K562 (cell line): Measurements from ENCODE around the gene BTBD10. TPM values are rescaled to one million over a fixed set of nuclear protein-coding genes. Genes with fewer than 3 reads are reported as not detected.

Source experiments
- AFF1 ChIP-seq, 2 experiments: fragments of 450-650 bp; IDR thresholded peaks; 2 replicates each; pipeline ENCODE4 v1.6.1; 2018; ENCODE audit warnings: mild to moderate bottlenecking in 2 of 2, low read depth in 1 of 2; ENCODE audit not compliant: partially characterized antibody in 2 of 2
- ATF1 ChIP-seq, 2 experiments: fragments of 450-650 bp in 1 of 2; IDR thresholded peaks; 2 replicates each; pipeline ENCODE4 v1.6.1; 2016; ENCODE audit warnings: missing compliant biosample characterization in 1 of 2, missing genetic modification characterization in 1 of 2
- CAMTA2 ChIP-seq: fragments of 250-450 bp; sonication (Bioruptor Pico); conservative IDR thresholded peaks from 2 replicates; pipeline ENCODE4 v1.5.1; 2022
- CCNT2 ChIP-seq: IDR thresholded peaks from 2 replicates; pipeline ENCODE4 v1.6.1; 2011; ENCODE audit warnings: borderline replicate concordance, low read depth, mild to moderate bottlenecking, moderate library complexity, mixed read lengths, low read length; ENCODE audit not compliant: insufficient read length; ENCODE audit errors: extremely low read depth
- EP300 ChIP-seq: IDR thresholded peaks from 2 replicates; pipeline ENCODE4 v1.6.1; 2012; ENCODE audit warnings: low read length, improper control_type of control experiment
- ID3 ChIP-seq, 2 experiments: fragments of 250-450 bp in 1 of 2; fragments of 450-650 bp in 1 of 2; sonication (Bioruptor Pico) in 1 of 2; IDR thresholded peaks; 2 replicates each; pipeline versions ENCODE4 v1.6.1 to v1.8.0; 2016 to 2021; ENCODE audit warnings: mild to moderate bottlenecking in 2 of 2, moderate library complexity in 2 of 2, missing compliant biosample characterization in 1 of 2, missing genetic modification characterization in 1 of 2
- MBD1 ChIP-seq: fragments of 250-450 bp; sonication (Bioruptor Pico); IDR thresholded peaks from 2 replicates; pipeline ENCODE4 v1.8.0; 2022; ENCODE audit warnings: inconsistent platforms
- NBN ChIP-seq: fragments of 450-650 bp; IDR thresholded peaks from 2 replicates; pipeline ENCODE4 v1.6.1; 2016; ENCODE audit warnings: low read depth, mild to moderate bottlenecking
- NCOA2 ChIP-seq, 2 experiments: fragments of 450-650 bp; IDR thresholded peaks; 2 replicates each; pipeline ENCODE4 v1.6.1; 2018; ENCODE audit warnings: mild to moderate bottlenecking in 2 of 2, moderate library complexity in 1 of 2; ENCODE audit not compliant: partially characterized antibody in 2 of 2
- SMAD1 ChIP-seq: fragments of 150-350 bp; IDR thresholded peaks from 2 replicates; pipeline ENCODE4 v1.6.1; 2014; ENCODE audit warnings: low read length, low read depth; ENCODE audit not compliant: partially characterized antibody
- STAG1 ChIP-seq: sonication (generic); formaldehyde crosslinking; IDR thresholded peaks from 2 replicates; pipeline ENCODE4 v1.5.0; 2020; ENCODE audit warnings: missing genetic modification reagents, borderline replicate concordance
- TOE1 ChIP-seq, 2 experiments: fragments of 450-650 bp in 1 of 2; sonication (generic) in 1 of 2; formaldehyde crosslinking in 1 of 2; IDR thresholded peaks; 2 replicates each; pipeline versions ENCODE4 v1.7.1 to v1.8.0; 2016 to 2022; ENCODE audit warnings: borderline replicate concordance in 2 of 2, mild to moderate bottlenecking in 2 of 2, antibody characterized with exemption in 1 of 2, inconsistent platforms in 1 of 2, low read depth in 1 of 2, missing genetic modification reagents in 1 of 2, moderate library complexity in 1 of 2
- ZBTB5 ChIP-seq: fragments of 450-650 bp; IDR thresholded peaks from 2 replicates; pipeline ENCODE4 v1.6.1; 2017; ENCODE audit warnings: antibody characterized with exemption
- ZNF124 ChIP-seq: sonication (generic); formaldehyde crosslinking; IDR thresholded peaks from 2 replicates; pipeline ENCODE4 v1.8.1; 2022; ENCODE audit warnings: missing genetic modification reagents
- polyA plus RNA-seq, 8 experiments: library from polyadenylated mRNA; depleted of rRNA in 4 of 8; stranded (reverse) in 5 of 8; unstranded in 3 of 8; fragments of >200 nt; fragmentation: Nextera tagmentation in 2 of 8; fragmentation: Illumina TruSeq in 1 of 8; extraction: Ambion mirVana in 2 of 8; extraction: Trizol in 1 of 8; gene quantifications; 2 replicates each; pipeline versions ENCODE4 v1.2.1 to v1.2.3, GENCODE V29; 2011 to 2014; ENCODE audit warnings: inconsistent platforms in 1 of 8, missing spikeins in 1 of 8
- total RNA-seq, 7 experiments: library from RNA; depleted of rRNA in 6 of 7; stranded (reverse); fragments of >200 nt in 6 of 7; fragmentation: Illumina TruSeq in 2 of 7; extraction: Trizol in 2 of 7; gene quantifications; 2 replicates each; pipeline versions ENCODE4 v1.2.1 to v1.2.3, GENCODE V29; 2011 to 2021; ENCODE audit warnings: low replicate concordance in 1 of 7

BTBD10 gene
- total and polyA plus RNA-seq, 9 of the 15 experiments (the other 6 are each of a cell fraction or from before 2014, with no cell fraction given): 11.6 to 22.8 (median 16.3) TPM

- TF ChIP-seq CCNT2 (peak; percentile 17), TOE1 (IDR thresholded peaks at IDR 0.05; ENCODE audit: borderline replicate concordance) (0 out of 2 replicates have a peak, but pooled peaks have one; percentile 24), TOE1 (CRISPR knock-in tag; IDR thresholded peaks at IDR 0.05; ENCODE audit: borderline replicate concordance, low read depth) (no peak), NCOA2 (IDR thresholded peaks at IDR 0.05; ENCODE audit: partially characterized antibody in 2 of 2) (no peak), SMAD1 (peak; percentile 56), STAG1 (CRISPR knock-in tag) (no peak), EP300 (0 out of 2 replicates have a peak, but pooled peaks have one; percentile 25), ID3 (CRISPR knock-in tag; IDR thresholded peaks at IDR 0.05) (no peak), ID3 (tag; IDR thresholded peaks at IDR 0.05) (no peak), ZBTB5 (no peak), ATF1 (CRISPR knock-in tag; IDR thresholded peaks at IDR 0.05) (no peak), ATF1 (tag; IDR thresholded peaks at IDR 0.05) (peak; percentile 34; the same call in 1 of the 2 replicates), MBD1 (CRISPR knock-in tag) (no peak), CAMTA2 (CRISPR knock-in tag) (no peak), NBN (no peak), ZNF124 (no peak), AFF1 (IDR thresholded peaks at IDR 0.05; ENCODE audit: low read depth in 1 of 2, partially characterized antibody in 2 of 2) (no peak)
These were observed at the start of gene BTBD10 (continued) for GRCh38 chr11:13462901-13463778.
